ENCODE measurements around the gene PHLDA2.

The PHLDA2 gene, protein sequence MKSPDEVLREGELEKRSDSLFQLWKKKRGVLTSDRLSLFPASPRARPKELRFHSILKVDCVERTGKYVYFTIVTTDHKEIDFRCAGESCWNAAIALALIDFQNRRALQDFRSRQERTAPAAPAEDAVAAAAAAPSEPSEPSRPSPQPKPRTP

DNA sequence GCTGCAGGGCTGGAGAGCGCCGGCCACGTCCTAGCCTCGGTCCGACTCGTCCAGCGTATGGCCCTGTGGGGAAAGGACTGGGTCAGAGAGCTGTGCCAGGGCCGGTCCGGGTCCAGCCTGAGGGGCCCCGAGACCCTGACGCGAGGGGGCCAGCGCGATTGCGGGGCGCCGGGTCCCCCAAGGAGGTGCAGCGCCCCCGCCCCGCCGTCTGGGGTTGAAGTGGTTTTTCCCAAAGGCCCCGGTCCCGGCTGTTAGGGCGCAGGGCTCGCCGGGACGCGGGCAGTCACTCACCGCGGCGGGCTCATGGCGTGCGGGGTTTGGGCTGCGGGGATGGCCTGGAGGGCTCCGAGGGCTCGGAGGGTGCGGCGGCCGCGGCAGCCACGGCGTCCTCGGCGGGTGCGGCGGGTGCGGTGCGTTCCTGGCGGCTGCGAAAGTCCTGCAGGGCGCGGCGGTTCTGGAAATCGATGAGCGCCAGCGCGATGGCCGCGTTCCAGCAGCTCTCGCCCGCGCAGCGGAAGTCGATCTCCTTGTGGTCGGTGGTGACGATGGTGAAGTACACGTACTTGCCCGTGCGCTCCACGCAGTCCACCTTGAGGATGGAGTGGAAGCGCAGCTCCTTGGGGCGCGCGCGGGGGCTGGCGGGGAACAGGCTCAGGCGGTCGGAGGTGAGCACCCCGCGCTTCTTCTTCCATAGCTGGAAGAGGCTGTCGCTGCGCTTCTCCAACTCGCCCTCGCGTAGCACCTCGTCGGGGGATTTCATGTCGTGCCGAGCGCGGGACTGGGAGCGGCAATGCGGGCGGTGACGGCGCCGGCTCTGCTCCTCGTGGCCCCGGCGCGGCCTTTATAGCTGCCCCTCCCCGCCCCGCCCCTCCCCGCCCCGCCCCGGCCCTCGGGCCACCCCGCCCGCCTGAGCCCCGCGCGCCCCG lies at the start of gene PHLDA2:
Gene PHLDA2 (minus strand): TSS at position 816 of the 926 bp plus-strand sequence. CDS start 56 bp downstream, at position 760.
- DNase-seq (ENCODE audit: low read depth in 2 of 2, low spot score in 1 of 2), result no peak

GRCh38 chr11:2977113-2977512 lies 47.9 kb upstream of the PHLDA2 start:
- no peak for DNase-seq (ENCODE audit: low read depth in 2 of 2, low spot score in 1 of 2)

DNA sequence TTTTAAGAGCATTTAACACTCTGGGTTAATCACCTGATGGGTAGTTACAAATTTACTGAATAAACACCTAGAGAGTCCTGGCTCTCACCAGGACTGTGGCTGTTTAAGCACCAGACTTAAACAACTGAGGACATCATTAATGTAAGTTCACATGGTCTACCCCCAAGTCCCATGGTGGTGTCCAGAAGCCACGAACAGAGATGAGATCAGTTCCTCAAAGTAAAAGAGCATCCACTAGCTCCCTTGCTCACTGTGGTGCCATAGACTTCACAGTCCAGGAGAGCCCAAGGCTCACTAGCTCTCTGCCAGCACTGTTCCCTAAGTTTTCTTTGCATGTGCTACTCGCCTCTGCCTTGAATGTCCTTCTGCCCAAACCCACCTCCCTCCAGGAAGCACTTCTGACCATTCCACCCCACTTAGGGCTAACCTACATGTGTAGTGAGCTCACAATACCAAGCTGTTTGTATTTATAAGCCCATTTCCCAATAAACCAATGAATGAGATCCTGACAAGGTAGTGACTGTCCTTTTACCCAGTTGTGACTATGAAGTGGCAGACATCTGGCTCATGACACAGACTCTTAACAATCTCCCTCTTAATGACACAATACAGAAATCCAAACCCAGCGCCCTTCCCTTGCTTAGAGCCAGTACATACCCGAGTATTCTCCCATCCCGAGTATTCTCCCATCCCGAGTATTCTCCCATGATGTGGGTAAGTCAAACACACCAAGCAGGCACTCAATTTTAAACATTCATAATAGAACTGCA lies 47.3 kb upstream of the PHLDA2 start:
- DNase-seq (ENCODE audit: low read depth in 2 of 2, low spot score in 1 of 2), result no peak

DNA sequence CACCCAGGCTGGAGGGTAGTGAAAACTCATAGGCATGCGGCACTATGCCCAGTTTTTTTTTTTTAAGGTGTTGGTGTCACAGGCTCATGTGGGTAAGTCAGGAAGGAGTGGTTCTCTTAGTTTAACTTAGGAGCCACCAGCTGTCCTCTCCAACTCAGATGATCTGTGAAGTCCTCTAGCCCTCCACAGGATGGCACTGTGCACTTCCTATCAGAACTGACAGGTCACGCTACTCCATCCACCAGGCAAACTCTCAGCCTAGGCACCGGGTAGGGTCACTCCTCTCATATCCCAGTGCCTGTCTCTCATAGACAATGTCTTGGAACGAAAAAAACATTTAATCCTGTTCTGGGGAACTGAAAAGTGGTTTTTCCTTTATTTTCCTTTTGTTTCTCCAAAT lies 46.4 kb upstream of the PHLDA2 start:
- DNase-seq (ENCODE audit: low read depth in 2 of 2, low spot score in 1 of 2), result no peak

GRCh38 chr11:2974272-2974671 lies 45.1 kb upstream of the PHLDA2 start:
- DNase-seq (ENCODE audit: low read depth in 2 of 2, low spot score in 1 of 2), result no peak

DNA sequence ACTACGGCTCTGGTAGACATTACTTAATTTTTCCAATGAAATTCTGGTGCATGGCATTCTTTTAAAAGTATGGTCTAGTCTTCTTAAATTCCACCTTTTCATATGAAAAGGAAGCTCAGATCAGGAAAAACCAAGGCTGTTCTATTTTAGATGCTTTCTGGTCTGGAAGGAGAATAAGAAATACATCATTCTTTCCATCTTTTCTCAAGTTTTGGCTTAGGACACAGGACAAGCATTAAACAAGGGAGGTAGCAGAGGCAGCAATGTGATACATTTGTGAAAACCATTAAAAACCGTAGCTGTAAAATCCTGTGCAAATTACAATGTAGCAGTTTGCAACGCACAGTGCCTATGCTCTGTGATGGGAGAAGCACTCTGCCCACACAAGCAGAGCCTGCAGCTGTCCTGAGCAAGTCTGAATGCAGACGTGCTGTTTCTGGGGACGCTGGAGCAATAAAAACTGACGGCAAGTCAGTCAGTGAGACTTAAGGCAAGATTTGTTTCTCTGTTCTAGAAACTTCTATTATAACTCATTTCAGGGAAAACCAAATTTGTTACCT lies 39.2 kb upstream of the PHLDA2 start:
- DNase-seq (ENCODE audit: low read depth in 2 of 2, low spot score in 1 of 2), result no peak

DNA sequence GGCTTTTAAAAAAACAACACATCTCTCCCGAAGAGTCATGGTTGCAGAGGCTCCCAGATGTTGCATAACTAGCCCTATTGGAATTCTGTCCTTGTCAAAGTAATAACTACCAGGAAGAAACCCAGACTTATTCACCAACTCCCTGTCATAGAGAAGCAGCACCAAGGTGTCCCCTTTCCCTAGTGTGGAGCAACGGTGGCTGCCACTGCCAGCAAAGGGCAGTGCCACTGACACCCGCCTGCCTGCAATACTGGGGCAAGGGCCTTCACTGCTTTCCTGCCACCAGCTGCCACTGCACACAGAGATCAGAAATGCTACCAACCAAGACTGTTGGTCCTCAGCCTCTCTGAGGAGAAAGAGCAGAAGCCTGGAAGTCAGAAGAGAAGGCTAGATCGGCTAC lies 35.6 kb upstream of the PHLDA2 start:
- DNase-seq (ENCODE audit: low read depth in 2 of 2, low spot score in 1 of 2), result no peak

GRCh38 chr11:2963761-2964160 lies 34.5 kb upstream of the PHLDA2 start:
- DNase-seq (ENCODE audit: low read depth in 2 of 2, low spot score in 1 of 2), result no peak

- DNase-seq (ENCODE audit: low read depth in 2 of 2, low spot score in 1 of 2), result no peak
Measured at GRCh38 chr11:2963112-2963754, 34.0 kb upstream of the PHLDA2 start.

DNA sequence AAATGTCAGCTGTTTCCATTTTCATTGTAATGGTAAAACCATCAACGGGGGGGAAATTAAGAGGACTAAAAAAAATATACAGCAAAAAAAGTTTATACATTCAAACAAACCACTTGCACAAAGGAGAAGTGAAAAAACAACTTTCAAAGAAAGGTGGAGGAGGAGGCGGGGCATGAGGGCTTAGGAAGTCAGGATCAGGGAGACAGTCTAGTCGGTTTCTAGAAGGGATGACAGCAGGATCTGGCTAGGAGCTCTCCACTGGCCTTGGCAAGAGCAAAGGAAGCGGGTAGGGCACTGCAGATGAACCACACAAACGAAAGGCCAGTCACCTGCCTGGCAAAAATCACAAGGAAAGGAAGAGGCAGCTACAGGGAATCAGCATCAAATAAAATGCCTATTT lies 31.9 kb upstream of the PHLDA2 start:
- no peak for DNase-seq (ENCODE audit: low read depth in 2 of 2, low spot score in 1 of 2)

DNA sequence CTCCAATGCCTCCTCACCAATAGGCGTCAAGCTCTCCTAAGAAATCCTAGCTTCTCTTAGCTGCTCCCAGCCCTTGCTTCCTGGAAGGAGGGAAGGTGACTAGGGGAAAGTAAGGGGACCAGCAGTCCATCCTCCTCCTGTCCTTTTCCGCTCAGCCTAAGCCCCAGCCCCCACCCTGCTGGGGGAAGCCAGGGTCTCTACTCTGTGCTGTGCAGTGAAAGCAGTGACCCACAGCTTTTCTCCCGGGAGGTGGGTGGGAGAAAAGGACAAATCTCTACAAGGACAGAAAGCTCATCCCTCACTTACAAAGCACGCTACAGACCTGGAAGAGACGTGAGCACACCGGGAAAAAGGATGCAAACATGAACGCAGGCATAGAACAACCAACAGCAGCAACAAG lies 30.9 kb upstream of the PHLDA2 start:
- no peak for DNase-seq (ENCODE audit: low read depth in 2 of 2, low spot score in 1 of 2)

- no peak for DNase-seq (ENCODE audit: low read depth in 2 of 2, low spot score in 1 of 2)
Measured at GRCh38 chr11:2958251-2958650, 29.0 kb upstream of the PHLDA2 start.

GRCh38 chr11:2955906-2956476 lies 26.8 kb upstream of the PHLDA2 start:
- DNase-seq (ENCODE audit: low read depth in 2 of 2, low spot score in 1 of 2), result no peak

DNA sequence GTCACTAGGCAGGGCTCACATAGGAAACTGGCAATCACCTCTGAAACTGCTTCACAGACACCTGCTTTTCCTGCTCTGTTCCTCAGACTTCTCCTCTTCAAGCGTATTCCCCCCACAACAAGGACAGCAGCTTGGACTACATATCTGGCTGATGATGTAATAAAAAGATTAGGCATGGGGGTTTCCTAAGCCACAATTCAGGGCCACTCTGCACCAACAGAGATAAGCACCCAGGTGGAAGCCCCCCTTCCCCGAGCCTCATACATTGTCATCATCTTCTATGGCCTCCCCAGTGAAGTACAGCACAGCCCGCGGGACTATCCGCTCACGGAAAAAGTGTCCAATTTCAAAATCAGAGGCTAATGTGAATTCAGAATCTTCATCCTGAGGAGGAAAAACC lies 25.0 kb upstream of the PHLDA2 start:
- no peak for DNase-seq (ENCODE audit: low read depth in 2 of 2, low spot score in 1 of 2)

DNA sequence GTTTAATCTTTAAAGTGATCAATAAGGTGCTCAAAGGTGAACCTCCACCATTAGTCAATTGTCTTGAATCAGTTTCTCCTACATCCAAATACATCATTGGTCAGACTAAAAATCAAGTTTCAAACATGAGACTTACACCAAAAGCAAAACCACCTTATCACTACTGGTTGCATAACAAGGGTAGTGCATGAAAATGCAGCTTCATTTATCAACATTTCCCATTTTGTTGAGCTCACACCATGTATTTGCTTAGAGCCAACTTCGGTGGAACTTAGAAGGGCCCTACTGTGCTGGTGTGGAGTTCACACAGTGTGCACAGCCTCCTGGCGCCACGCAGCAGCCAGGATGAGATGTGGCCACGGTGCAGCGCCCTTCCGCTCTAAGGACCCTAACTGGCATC lies 23.1 kb upstream of the PHLDA2 start:
- no peak for DNase-seq (ENCODE audit: low read depth in 2 of 2, low spot score in 1 of 2)

DNA sequence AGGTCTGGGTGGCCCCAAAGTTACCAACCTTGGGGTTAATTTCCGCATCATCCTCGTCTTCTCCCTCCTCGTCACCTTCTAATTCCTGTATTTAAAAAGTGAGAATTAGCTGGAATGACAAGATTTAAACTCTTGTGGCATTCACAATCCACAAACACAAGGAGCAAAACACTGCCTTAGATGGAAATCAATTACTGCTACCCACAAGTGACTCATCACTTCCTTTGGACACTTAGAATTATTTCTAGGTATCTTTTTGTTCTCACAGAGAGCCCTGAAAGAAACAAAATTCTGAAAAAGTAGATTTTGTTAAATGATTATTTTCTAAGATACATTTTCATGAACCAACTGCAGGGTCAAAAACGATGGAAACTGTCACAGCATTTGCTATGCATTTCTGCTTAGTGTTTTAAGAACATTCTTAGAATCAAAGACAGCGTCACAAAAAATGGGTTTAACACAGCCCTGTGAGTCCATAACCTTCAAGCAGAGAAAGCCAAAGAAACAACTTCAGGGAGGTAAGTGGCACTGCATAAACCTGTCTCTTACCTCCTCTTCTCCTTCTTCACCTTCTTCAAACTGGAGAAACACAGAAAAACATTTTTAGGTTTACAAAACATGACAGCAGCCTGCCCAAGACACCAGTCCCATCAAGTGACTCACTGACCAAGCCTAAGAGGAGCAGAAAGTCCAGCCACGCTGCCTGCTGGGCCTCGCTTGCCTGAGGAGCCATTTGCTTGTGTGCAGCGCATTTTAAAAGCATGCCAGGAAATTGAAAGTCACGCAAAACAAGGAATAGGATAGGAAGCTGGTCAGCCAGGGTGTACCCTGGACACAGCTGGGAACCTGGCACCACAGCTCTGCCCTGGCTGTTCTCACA lies 22.3 kb upstream of the PHLDA2 start:
- DNase-seq (ENCODE audit: low read depth in 2 of 2, low spot score in 1 of 2), result no peak

DNA sequence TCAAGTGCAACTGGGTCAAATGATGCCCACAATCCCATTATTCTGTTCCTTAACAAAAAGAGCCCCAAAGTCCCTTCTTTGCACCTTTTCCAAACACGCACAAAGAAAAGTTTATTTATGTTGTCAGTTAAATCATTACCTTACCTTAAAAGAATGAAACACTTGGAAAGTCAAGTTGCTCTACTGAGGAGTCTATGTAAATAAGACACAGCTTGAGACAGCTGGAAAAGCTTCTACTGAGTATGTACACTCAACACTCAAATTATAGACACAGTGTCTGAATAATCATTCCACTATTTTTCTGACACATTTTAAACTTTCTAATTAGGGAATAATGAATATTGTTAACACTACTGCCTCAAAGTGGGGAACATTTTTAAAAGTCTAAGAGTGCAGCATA lies 21.6 kb upstream of the PHLDA2 start:
- DNase-seq (ENCODE audit: low read depth in 2 of 2, low spot score in 1 of 2), result no peak

- no peak for DNase-seq (ENCODE audit: low read depth in 2 of 2, low spot score in 1 of 2)
Measured at GRCh38 chr11:2949920-2950319, 20.7 kb upstream of the PHLDA2 start.

GRCh38 chr11:2947744-2948143 lies 18.5 kb upstream of the PHLDA2 start:
- no peak for DNase-seq (ENCODE audit: low read depth in 2 of 2, low spot score in 1 of 2)

- no peak for DNase-seq (ENCODE audit: low read depth in 2 of 2, low spot score in 1 of 2)
Measured at GRCh38 chr11:2945757-2946287, 16.6 kb upstream of the PHLDA2 start.

All from stimulated activated CD8-positive, alpha-beta memory T cell treated with anti-CD3 and anti-CD28 coated beads, Interleukin-4, amount 100 ng/mL, for 1 hour (primary cell).